Measurements from ENCODE around the gene CMC2.

The CMC2 gene

GRCh38 chr16:81003610-81004460, 2.9 kb downstream of the CMC2 start:
- in situ Hi-C loops (cut with HindIII; ENCODE audit: low sequenced_read_pairs) = no loop called here

GRCh38 chr16:81003064-81003463, 3.6 kb downstream of the CMC2 start:
- in situ Hi-C loops (cut with HindIII; ENCODE audit: low sequenced_read_pairs) = no loop called here

GRCh38 chr16:81001330-81001729, 5.4 kb downstream of the CMC2 start:
- in situ Hi-C loops (cut with HindIII; ENCODE audit: low sequenced_read_pairs) = no loop called here

GRCh38 chr16:81000873-81001272, 5.8 kb downstream of the CMC2 start:
- in situ Hi-C loops (cut with HindIII; ENCODE audit: low sequenced_read_pairs) = no loop called here

- in situ Hi-C loops (cut with HindIII; ENCODE audit: low sequenced_read_pairs) = no loop called here
These were observed 8.6 kb downstream of the CMC2 start for GRCh38 chr16:80997964-80998620.

GRCh38 chr16:80997139-80997798, 9.4 kb downstream of the CMC2 start:
- in situ Hi-C loops (cut with HindIII; ENCODE audit: low sequenced_read_pairs) = no loop called here

- in situ Hi-C loops (cut with HindIII; ENCODE audit: low sequenced_read_pairs) = no loop called here
These were observed 10.0 kb downstream of the CMC2 start for GRCh38 chr16:80996688-80997138.

- in situ Hi-C loops (cut with HindIII; ENCODE audit: low sequenced_read_pairs) = no loop called here
These were observed 12.2 kb downstream of the CMC2 start for GRCh38 chr16:80994451-80994850.

- in situ Hi-C loops (cut with HindIII; ENCODE audit: low sequenced_read_pairs) = no loop called here
These were observed 12.9 kb downstream of the CMC2 start for GRCh38 chr16:80993834-80994233.

GRCh38 chr16:80993307-80993706, 13.4 kb downstream of the CMC2 start:
- in situ Hi-C loops (cut with HindIII; ENCODE audit: low sequenced_read_pairs) = no loop called here

- in situ Hi-C loops (cut with HindIII; ENCODE audit: low sequenced_read_pairs) = no loop called here
These were observed 13.9 kb downstream of the CMC2 start for GRCh38 chr16:80992676-80993293.

- in situ Hi-C loops (cut with HindIII; ENCODE audit: low sequenced_read_pairs) = no loop called here
These were observed 14.8 kb downstream of the CMC2 start for GRCh38 chr16:80991792-80992430.

- in situ Hi-C loops (cut with HindIII; ENCODE audit: low sequenced_read_pairs) = no loop called here
These were observed 15.7 kb downstream of the CMC2 start for GRCh38 chr16:80990978-80991377.

- in situ Hi-C loops (cut with HindIII; ENCODE audit: low sequenced_read_pairs) = no loop called here
These were observed 16.1 kb downstream of the CMC2 start for GRCh38 chr16:80990577-80990976.

- in situ Hi-C loops (cut with HindIII; ENCODE audit: low sequenced_read_pairs) = no loop called here
These were observed 16.9 kb downstream of the CMC2 start for GRCh38 chr16:80989801-80990200.

- in situ Hi-C loops (cut with HindIII; ENCODE audit: low sequenced_read_pairs) = no loop called here
These were observed 17.9 kb downstream of the CMC2 start for GRCh38 chr16:80988756-80989155.

GRCh38 chr16:80986557-80986956, 20.1 kb downstream of the CMC2 start:
- in situ Hi-C loops (cut with HindIII; ENCODE audit: low sequenced_read_pairs) = no loop called here

GRCh38 chr16:80985611-80986010, 21.1 kb downstream of the CMC2 start:
- in situ Hi-C loops (cut with HindIII; ENCODE audit: low sequenced_read_pairs) = no loop called here

GRCh38 chr16:80984124-80984892, 22.4 kb downstream of the CMC2 start:
- in situ Hi-C loops (cut with HindIII; ENCODE audit: low sequenced_read_pairs) = loop anchor here (5.0 kb wide), 2 partner anchors 48 to 62 kb away; no protein-coding TSS in a partner anchor

- in situ Hi-C loops (cut with HindIII; ENCODE audit: low sequenced_read_pairs) = loop anchor here (5.0 kb wide), 2 partner anchors 50 to 60 kb away; no protein-coding TSS in a partner anchor
These were observed 24.0 kb downstream of the CMC2 start for GRCh38 chr16:80982646-80983045.

Measured in endothelial cell of hepatic sinusoid (primary cell).